Measurements from ENCODE around the gene CNTNAP2. TPM values are rescaled to one million over a fixed set of nuclear protein-coding genes. Genes with fewer than 3 reads are reported as not detected.

Gene CNTNAP2
- total RNA-seq, 2 experiments from 2014 or later = not detected

GRCh38 chr7:148210804-148211325 lies 2094.3 kb downstream of the CNTNAP2 start:
- no peak overlapping the region for H3K27ac Mint-ChIP-seq
- no peaks in the 10 kb centered on the region for H3K36me3 Mint-ChIP-seq
- CTCF ChIA-PET = no interaction called here
- POLR2A ChIA-PET = no interaction called here
- no peak overlapping the region for H3K4me3 Mint-ChIP-seq
- H3K27me3 Mint-ChIP-seq = peaks cover 9% of the 10 kb centered on the region
- H3K9me3 Mint-ChIP-seq = no peaks in the 10 kb centered on the region
- no peaks in the 10 kb centered on the region for H3K4me1 Mint-ChIP-seq (ENCODE audit: low read depth)
- no peak for DNase-seq
- intact Hi-C loops (cut with micrococcal nuclease) = no loop called here

- no peaks in the 10 kb centered on the region for H3K36me3 Mint-ChIP-seq
- intact Hi-C loops (cut with micrococcal nuclease) = no loop called here
Measured at GRCh38 chr7:148211740-148212151, 2095.1 kb downstream of the CNTNAP2 start.

DNA sequence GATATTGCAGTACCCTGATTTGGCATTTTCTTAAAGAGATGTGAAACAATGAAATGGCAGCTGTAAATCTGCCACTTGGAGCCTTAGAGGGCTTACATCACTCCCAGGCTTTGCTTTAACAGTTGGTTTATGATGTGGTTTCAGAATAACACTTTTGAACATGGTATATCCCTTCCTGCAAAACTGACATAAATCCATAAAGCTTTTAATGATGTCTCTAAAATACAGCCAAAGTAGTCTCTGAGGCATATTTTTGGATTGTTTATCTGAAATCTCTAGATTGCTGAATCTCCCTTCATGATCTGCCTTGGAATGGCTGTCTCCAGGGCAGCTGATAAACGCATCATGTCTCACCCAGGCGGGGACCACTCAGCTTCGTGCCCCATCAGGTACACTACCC lies 2096.1 kb downstream of the CNTNAP2 start:
- CTCF ChIA-PET = no interaction called here
- H3K27me3 Mint-ChIP-seq = peaks cover 4% of the 10 kb centered on the region

More at GRCh38 chr7:148211740-148212151, 2095.1 kb downstream of the CNTNAP2 start:
- Mint-ChIP-seq H3K4me3 (no peak overlapping the region), H3K4me1 (ENCODE audit: low read depth) (no peaks in the 10 kb centered on the region), H3K27ac (no peak overlapping the region), H3K27me3 (peaks cover 9% of the 10 kb centered on the region), H3K9me3 (peaks cover under 1% of the 10 kb centered on the region)
- ChIA-PET CTCF (no interaction called here), POLR2A (no interaction called here)
- DNase-seq = no peak

DNA sequence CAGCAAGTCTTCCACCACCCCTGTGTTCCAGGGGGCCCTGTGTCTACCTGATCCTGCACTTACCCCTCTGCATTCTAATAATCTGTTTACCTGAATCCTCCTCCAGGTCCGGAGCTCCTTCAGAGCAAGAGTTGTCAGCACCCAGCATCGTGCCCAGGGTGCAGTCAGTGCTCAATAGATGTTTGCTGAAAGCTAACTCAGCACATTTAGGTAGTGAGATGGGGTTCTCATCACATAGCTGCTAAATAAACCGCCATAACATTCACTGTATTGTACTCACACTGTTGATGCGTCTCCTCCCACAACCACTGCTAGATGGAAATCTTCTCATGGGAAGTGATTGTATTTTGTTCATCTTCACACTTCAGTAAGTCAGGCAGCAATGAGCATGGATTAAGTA lies 2097.5 kb downstream of the CNTNAP2 start:
- CTCF ChIA-PET = no interaction called here
- POLR2A ChIA-PET = no interaction called here
- H3K9me3 Mint-ChIP-seq = peaks cover 2% of the 10 kb centered on the region
- intact Hi-C loops (cut with micrococcal nuclease) = no loop called here
- H3K27me3 Mint-ChIP-seq = peaks cover 4% of the 10 kb centered on the region
- H3K4me1 Mint-ChIP-seq (ENCODE audit: low read depth) = no peaks in the 10 kb centered on the region
- H3K36me3 Mint-ChIP-seq = no peaks in the 10 kb centered on the region
- no peak for DNase-seq
- no peak overlapping the region for H3K27ac Mint-ChIP-seq
- no peak overlapping the region for H3K4me3 Mint-ChIP-seq

More for the DNA sequence above, 2096.1 kb downstream of the CNTNAP2 start:
- no peaks in the 10 kb centered on the region for H3K4me1 Mint-ChIP-seq (ENCODE audit: low read depth)
- no peak overlapping the region for H3K4me3 Mint-ChIP-seq
- no peaks in the 10 kb centered on the region for H3K36me3 Mint-ChIP-seq
- DNase-seq = no peak
- POLR2A ChIA-PET = no interaction called here
- H3K27ac Mint-ChIP-seq = no peak overlapping the region
- H3K9me3 Mint-ChIP-seq = peaks cover 2% of the 10 kb centered on the region
- intact Hi-C loops (cut with micrococcal nuclease) = no loop called here

DNA sequence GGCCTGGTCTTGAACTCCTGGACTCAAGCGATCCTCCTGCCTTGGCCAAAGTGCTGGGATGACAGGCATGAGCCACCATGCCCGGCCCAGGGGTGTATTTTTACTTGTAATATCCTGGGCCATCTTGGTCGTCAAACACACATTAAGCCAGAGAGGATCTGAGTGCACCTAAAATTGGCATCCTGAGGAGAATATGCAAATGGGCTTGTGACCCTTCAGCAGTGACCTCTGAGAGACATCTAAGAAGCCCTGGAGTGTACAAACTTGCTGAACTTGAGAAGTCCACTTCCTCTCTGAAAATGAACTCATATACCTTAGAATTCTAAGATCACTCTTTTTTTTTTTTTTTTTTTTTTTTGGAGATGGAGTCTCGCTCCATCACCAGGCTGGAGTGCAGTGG lies 2102.0 kb downstream of the CNTNAP2 start:
- Mint-ChIP-seq H3K9me3 (peaks cover 2% of the 10 kb centered on the region), H3K27me3 (no peaks in the 10 kb centered on the region), H3K27ac (no peak overlapping the region), H3K4me3 (no peak overlapping the region), H3K4me1 (ENCODE audit: low read depth) (no peaks in the 10 kb centered on the region), H3K36me3 (no peaks in the 10 kb centered on the region)
- intact Hi-C loops (cut with micrococcal nuclease) = no loop called here
- CTCF ChIA-PET = interaction anchor here (0.8 kb wide), 1 partner anchor 23 kb away, joined by 3 read pairs; no protein-coding TSS in a partner anchor
- POLR2A ChIA-PET = no interaction called here
- DNase-seq = no peak

DNA sequence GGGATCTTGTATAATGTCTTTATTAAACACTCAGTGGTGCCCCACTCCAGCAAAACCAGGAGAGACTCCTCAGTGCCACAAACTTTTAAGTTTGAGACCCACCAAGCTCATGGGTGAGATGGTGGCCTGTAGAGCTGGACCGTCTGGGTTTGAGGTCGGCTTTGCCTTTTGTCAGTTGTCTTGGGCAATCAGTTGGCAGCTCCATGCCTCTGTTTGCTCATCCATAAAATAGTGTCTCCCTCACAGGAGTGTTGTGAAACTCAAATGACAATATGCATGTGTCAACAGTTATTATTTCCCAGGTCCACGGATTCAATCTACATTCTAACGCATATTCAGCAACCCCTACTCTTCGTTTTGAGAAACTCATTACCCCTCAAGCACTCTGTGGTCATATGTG lies 2106.1 kb downstream of the CNTNAP2 start:
- no peaks in the 10 kb centered on the region for H3K36me3 Mint-ChIP-seq
- H3K27me3 Mint-ChIP-seq = peaks cover 4% of the 10 kb centered on the region
- CTCF ChIA-PET = no interaction called here
- POLR2A ChIA-PET = no interaction called here
- intact Hi-C loops (cut with micrococcal nuclease) = no loop called here
- no peak for DNase-seq
- H3K27ac Mint-ChIP-seq = no peak overlapping the region
- H3K9me3 Mint-ChIP-seq = peaks cover 11% of the 10 kb centered on the region
- no peak overlapping the region for H3K4me3 Mint-ChIP-seq
- no peaks in the 10 kb centered on the region for H3K4me1 Mint-ChIP-seq (ENCODE audit: low read depth)

DNA sequence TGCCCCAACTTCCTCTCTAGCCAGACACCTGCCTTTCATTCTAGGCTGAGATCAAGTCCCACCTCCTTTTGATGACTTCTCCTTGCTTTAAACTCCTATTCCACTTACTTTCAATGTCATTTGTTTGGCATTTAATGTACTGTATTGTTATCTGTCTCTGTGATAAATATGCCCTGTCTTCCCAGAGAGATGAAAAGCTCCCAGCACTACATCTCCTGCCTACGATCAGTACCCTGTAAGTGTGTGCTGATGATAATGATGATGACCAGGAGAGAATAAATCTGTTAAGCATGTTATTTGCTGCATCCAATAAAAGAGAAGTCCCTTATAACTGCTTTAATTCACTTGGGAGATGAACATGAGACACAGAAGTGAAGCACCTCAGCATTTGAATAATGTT lies 2106.6 kb downstream of the CNTNAP2 start:
- Mint-ChIP-seq H3K9me3 (peaks cover 11% of the 10 kb centered on the region), H3K4me3 (no peak overlapping the region), H3K36me3 (no peaks in the 10 kb centered on the region), H3K27me3 (peaks cover 4% of the 10 kb centered on the region), H3K4me1 (ENCODE audit: low read depth) (no peaks in the 10 kb centered on the region), H3K27ac (no peak overlapping the region)
- no peak for DNase-seq
- ChIA-PET CTCF (no interaction called here), POLR2A (no interaction called here)
- intact Hi-C loops (cut with micrococcal nuclease) = no loop called here

DNA sequence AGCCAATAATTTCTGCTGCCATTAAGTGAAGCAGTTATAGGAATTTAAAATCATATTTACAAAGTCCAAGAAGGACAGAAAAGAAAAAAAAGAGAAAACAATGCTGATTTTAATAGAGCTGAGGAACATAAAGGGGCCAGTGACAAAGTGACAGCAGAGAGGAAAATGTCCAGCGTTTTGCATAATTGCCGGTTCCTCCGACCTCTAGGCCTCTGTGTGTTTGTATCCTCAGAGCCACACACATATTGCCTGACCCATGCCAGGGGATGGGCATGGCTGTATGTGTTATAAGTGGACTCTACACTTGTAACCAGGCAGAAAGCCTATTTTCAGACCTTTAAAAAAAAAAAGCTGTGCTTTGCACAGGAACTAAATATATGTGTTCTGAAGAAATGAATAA lies 2107.1 kb downstream of the CNTNAP2 start:
- DNase-seq = no peak
- ChIA-PET POLR2A (no interaction called here), CTCF (no interaction called here)
- Mint-ChIP-seq H3K27me3 (peaks cover 4% of the 10 kb centered on the region), H3K4me1 (ENCODE audit: low read depth) (no peaks in the 10 kb centered on the region), H3K27ac (no peak overlapping the region), H3K9me3 (peaks cover 11% of the 10 kb centered on the region), H3K4me3 (no peak overlapping the region), H3K36me3 (no peaks in the 10 kb centered on the region)
- intact Hi-C loops (cut with micrococcal nuclease) = no loop called here

- POLR2A ChIA-PET = no interaction called here
- H3K9me3 Mint-ChIP-seq = peaks cover under 1% of the 10 kb centered on the region
- intact Hi-C loops (cut with micrococcal nuclease) = no loop called here
- H3K27me3 Mint-ChIP-seq = peaks cover 2% of the 10 kb centered on the region
- CTCF ChIA-PET = interaction anchor here (0.7 kb wide), 1 partner anchor 12 kb away, joined by 3 read pairs; no protein-coding TSS in a partner anchor
- no peak overlapping the region for H3K4me3 Mint-ChIP-seq
- no peak overlapping the region for H3K27ac Mint-ChIP-seq
- no peaks in the 10 kb centered on the region for H3K36me3 Mint-ChIP-seq
- H3K4me1 Mint-ChIP-seq (ENCODE audit: low read depth) = no peaks in the 10 kb centered on the region
- DNase-seq = no peak
Measured at GRCh38 chr7:148230296-148230695, 2113.7 kb downstream of the CNTNAP2 start.

DNA sequence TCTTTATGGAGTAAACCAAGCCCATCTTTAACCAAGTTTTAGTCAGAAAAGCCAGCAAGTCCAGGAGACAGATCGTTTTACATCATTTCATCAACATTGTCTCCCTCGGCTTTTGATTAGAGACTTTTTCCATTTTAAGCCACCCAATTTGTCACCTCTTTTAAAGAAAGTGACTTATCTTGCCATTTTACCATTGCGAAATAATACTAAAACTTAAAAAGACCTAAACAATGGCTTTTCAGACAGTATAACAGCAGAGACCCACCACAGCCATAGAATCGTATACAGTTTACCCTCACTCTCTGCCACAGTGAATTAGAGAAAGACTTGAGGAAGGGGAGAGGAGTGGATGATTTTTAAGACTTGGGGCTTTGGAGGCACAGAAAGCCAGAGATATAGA lies 2114.3 kb downstream of the CNTNAP2 start:
- Mint-ChIP-seq H3K27me3 (peaks cover 2% of the 10 kb centered on the region), H3K27ac (no peak overlapping the region), H3K36me3 (no peaks in the 10 kb centered on the region), H3K4me1 (ENCODE audit: low read depth) (no peaks in the 10 kb centered on the region), H3K9me3 (no peaks in the 10 kb centered on the region), H3K4me3 (no peak overlapping the region)
- CTCF ChIA-PET = no interaction called here
- intact Hi-C loops (cut with micrococcal nuclease) = no loop called here
- DNase-seq = no peak
- POLR2A ChIA-PET = no interaction called here

DNA sequence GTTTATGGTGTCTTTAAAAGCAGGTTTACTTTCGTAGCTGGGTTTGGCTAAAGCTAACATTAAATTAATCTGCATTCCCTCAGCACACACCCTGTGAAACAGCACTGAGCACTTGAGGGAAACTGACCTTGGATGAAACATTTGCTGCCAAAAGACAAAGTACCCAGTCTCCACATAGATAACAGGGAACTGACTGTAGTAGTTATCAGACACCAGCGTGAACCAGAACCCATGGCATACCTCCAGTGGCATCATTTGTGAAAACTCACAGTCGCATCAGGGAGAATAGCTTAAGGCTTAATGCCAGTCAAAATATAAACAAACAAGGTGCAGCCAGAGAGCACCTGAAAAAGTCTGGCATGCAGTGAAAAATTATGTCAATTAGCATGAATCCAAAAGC lies 2116.2 kb downstream of the CNTNAP2 start:
- H3K27ac Mint-ChIP-seq = no peak overlapping the region
- no peaks in the 10 kb centered on the region for H3K9me3 Mint-ChIP-seq
- POLR2A ChIA-PET = no interaction called here
- CTCF ChIA-PET = no interaction called here
- no peaks in the 10 kb centered on the region for H3K4me1 Mint-ChIP-seq (ENCODE audit: low read depth)
- H3K27me3 Mint-ChIP-seq = no peaks in the 10 kb centered on the region
- no peak overlapping the region for H3K4me3 Mint-ChIP-seq
- DNase-seq = no peak
- intact Hi-C loops (cut with micrococcal nuclease) = no loop called here
- no peaks in the 10 kb centered on the region for H3K36me3 Mint-ChIP-seq

GRCh38 chr7:148234715-148235114 lies 2118.1 kb downstream of the CNTNAP2 start:
- no peaks in the 10 kb centered on the region for H3K36me3 Mint-ChIP-seq
- DNase-seq = no peak
- H3K27me3 Mint-ChIP-seq = peaks cover under 1% of the 10 kb centered on the region
- no peaks in the 10 kb centered on the region for H3K9me3 Mint-ChIP-seq
- intact Hi-C loops (cut with micrococcal nuclease) = no loop called here
- CTCF ChIA-PET = interaction anchor here (0.6 kb wide), 1 partner anchor 1188 kb away, joined by 3 read pairs; no protein-coding TSS in a partner anchor
- no peak overlapping the region for H3K27ac Mint-ChIP-seq
- no peak overlapping the region for H3K4me3 Mint-ChIP-seq
- POLR2A ChIA-PET = no interaction called here
- no peaks in the 10 kb centered on the region for H3K4me1 Mint-ChIP-seq (ENCODE audit: low read depth)

GRCh38 chr7:148238761-148239325 lies 2122.2 kb downstream of the CNTNAP2 start:
- POLR2A ChIA-PET = no interaction called here
- H3K9me3 Mint-ChIP-seq = no peaks in the 10 kb centered on the region
- peaks cover 27% of the 10 kb centered on the region for H3K27me3 Mint-ChIP-seq
- no peaks in the 10 kb centered on the region for H3K36me3 Mint-ChIP-seq
- H3K4me1 Mint-ChIP-seq (ENCODE audit: low read depth) = peaks cover 5% of the 10 kb centered on the region
- no peak overlapping the region for H3K27ac Mint-ChIP-seq
- no peak for DNase-seq
- intact Hi-C loops (cut with micrococcal nuclease) = no loop called here
- H3K4me3 Mint-ChIP-seq = no peak overlapping the region
- CTCF ChIA-PET = no interaction called here
